Colonic mucosa (tissue), 4 donors: Measurements from ENCODE around the gene TFPI2. TPM values are rescaled to one million over a fixed set of nuclear protein-coding genes. Genes with fewer than 3 reads are reported as not detected.

ENCODE experiments used
- DNase-seq: peaks from one replicate; pipeline ENCODE4 v3.0.0-alpha.2; 2020
- H3K27ac ChIP-seq: fragments of 200-600 bp; one replicate; pipeline ENCODE4 v1.8.0; 2021
- H3K27me3 ChIP-seq: fragments of 200-600 bp; one replicate; pipeline ENCODE4 v1.8.0; 2021
- H3K36me3 ChIP-seq: fragments of 200-600 bp; one replicate; pipeline ENCODE4 v1.8.0; 2021
- H3K4me1 ChIP-seq: fragments of 200-600 bp; one replicate; pipeline ENCODE4 v1.8.0; 2021; ENCODE audit warnings: mild to moderate bottlenecking
- H3K4me3 ChIP-seq: fragments of 200-600 bp; one replicate; pipeline ENCODE4 v1.8.0; 2021
- H3K9ac ChIP-seq, 2 donors: one replicate each; pipeline ENCODE4 v1.7.0; 2013; ENCODE audit warnings: control low read depth in 2 of 2, low read depth in 2 of 2, low read length in 2 of 2
- H3K9me3 ChIP-seq: fragments of 200-600 bp; one replicate; pipeline ENCODE4 v1.8.0; 2021
- CTCF ChIP-seq: fragments of 200-600 bp; IDR thresholded peaks from one replicate; pipeline ENCODE4 v1.8.0; 2022; ENCODE audit warnings: antibody characterized with exemption, mild to moderate bottlenecking
- intact Hi-C: fragments of 100-400 bp; cut with DNase I; formaldehyde crosslinking; loops from one replicate; pipeline ENCODE4 v1.14.1; 2022
- total RNA-seq, 2 donors: library from RNA; stranded (reverse); fragmentation: NEBNext Ultra II Directional in 1 of 2; extraction: Animal tissue kit (Norgen Biotek cat#: 25700) in 1 of 2; gene quantifications; one replicate each; pipeline ENCODE4 v1.2.1, GENCODE V29; 2021
- donor health status: healthy.
- donor health status: DM: no; HTN: no; CAD: no.
- donor health status: DM: no; HTN: no; CAD: no.

TFPI2 gene
- total RNA-seq, 2 donors from 2014 or later, result 0.30 to 1.6 TPM

- Histone ChIP-seq H3K27me3 (no peaks in the 10 kb centered on the region), H3K27ac (no peak overlapping the region), H3K36me3 (no peaks in the 10 kb centered on the region), H3K9me3 (no peaks in the 10 kb centered on the region), H3K9ac (no peak overlapping the region), H3K4me3 (no peak overlapping the region), H3K4me1 (no peaks in the 10 kb centered on the region)
- intact Hi-C loops, result no loop called here
- no peak for TF ChIP-seq CTCF
- DNase-seq, result no peak
Observed at GRCh38 chr7:93882468-93882867, 8.1 kb downstream of the TFPI2 start.

GRCh38 chr7:93879356-93879755 lies 11.2 kb downstream of the TFPI2 start:
- intact Hi-C loops, result no loop called here
- Histone ChIP-seq H3K4me1 (no peaks in the 10 kb centered on the region), H3K9me3 (no peaks in the 10 kb centered on the region), H3K9ac (no peak overlapping the region), H3K27me3 (no peaks in the 10 kb centered on the region), H3K27ac (no peak overlapping the region), H3K36me3 (no peaks in the 10 kb centered on the region), H3K4me3 (no peak overlapping the region)
- DNase-seq, result no peak
- TF ChIP-seq CTCF, result no peak

GRCh38 chr7:93877742-93878141 lies 12.8 kb downstream of the TFPI2 start:
- no peak overlapping the region for H3K27ac ChIP-seq
- DNase-seq, result no peak
- H3K9ac ChIP-seq, result no peak overlapping the region
- no peak overlapping the region for H3K4me3 ChIP-seq
- intact Hi-C loops, result no loop called here
- no peaks in the 10 kb centered on the region for H3K4me1 ChIP-seq
- no peaks in the 10 kb centered on the region for H3K9me3 ChIP-seq
- H3K36me3 ChIP-seq, result no peaks in the 10 kb centered on the region
- H3K27me3 ChIP-seq, result no peaks in the 10 kb centered on the region
- no peak for TF ChIP-seq CTCF

- H3K27ac ChIP-seq, result no peak overlapping the region
- no peak for DNase-seq
- no peaks in the 10 kb centered on the region for H3K36me3 ChIP-seq
- intact Hi-C loops, result no loop called here
- no peaks in the 10 kb centered on the region for H3K4me1 ChIP-seq
- no peaks in the 10 kb centered on the region for H3K9me3 ChIP-seq
- H3K9ac ChIP-seq, result no peak overlapping the region
- no peaks in the 10 kb centered on the region for H3K27me3 ChIP-seq
- TF ChIP-seq CTCF, result no peak
- H3K4me3 ChIP-seq, result no peak overlapping the region
Observed at GRCh38 chr7:93873998-93874574, 16.5 kb downstream of the TFPI2 start.

GRCh38 chr7:93866886-93867285 lies 23.7 kb downstream of the TFPI2 start:
- no peak for TF ChIP-seq CTCF
- intact Hi-C loops, result no loop called here
- Histone ChIP-seq H3K36me3 (no peaks in the 10 kb centered on the region), H3K27ac (no peak overlapping the region), H3K4me1 (no peaks in the 10 kb centered on the region), H3K9ac (no peak overlapping the region), H3K27me3 (no peaks in the 10 kb centered on the region), H3K9me3 (no peaks in the 10 kb centered on the region), H3K4me3 (no peak overlapping the region)
- no peak for DNase-seq
